Measurements from ENCODE around the gene WIPI1.
A peak's percentile ranks its signal among the peaks of the same experiment; 100 is the strongest.

WIPI1 gene

DNA sequence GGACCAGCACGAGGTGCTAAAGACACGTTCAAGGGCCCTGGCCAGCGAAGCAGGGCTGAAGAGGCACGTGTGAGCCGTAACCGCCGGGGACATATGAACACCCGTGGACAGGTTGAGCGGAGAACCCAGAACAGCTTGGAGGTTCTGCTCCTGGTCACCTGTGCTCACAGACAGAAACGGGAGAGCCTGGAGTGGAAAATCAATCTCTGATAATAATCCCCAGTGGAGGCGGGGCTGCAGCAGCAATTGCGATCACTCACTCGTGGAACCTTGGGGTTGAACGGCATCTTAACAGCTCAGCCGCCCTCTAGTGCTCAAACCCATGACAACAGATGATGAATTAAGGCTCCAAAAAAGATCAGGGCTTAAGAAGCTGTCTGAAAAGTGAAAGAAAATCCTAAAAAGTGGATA lies 25.6 kb downstream of the WIPI1 start:
- TF ChIP-seq, protein P1, sequence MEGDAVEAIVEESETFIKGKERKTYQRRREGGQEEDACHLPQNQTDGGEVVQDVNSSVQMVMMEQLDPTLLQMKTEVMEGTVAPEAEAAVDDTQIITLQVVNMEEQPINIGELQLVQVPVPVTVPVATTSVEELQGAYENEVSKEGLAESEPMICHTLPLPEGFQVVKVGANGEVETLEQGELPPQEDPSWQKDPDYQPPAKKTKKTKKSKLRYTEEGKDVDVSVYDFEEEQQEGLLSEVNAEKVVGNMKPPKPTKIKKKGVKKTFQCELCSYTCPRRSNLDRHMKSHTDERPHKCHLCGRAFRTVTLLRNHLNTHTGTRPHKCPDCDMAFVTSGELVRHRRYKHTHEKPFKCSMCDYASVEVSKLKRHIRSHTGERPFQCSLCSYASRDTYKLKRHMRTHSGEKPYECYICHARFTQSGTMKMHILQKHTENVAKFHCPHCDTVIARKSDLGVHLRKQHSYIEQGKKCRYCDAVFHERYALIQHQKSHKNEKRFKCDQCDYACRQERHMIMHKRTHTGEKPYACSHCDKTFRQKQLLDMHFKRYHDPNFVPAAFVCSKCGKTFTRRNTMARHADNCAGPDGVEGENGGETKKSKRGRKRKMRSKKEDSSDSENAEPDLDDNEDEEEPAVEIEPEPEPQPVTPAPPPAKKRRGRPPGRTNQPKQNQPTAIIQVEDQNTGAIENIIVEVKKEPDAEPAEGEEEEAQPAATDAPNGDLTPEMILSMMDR (conservative IDR thresholded peaks at IDR 0.05; ENCODE audit: low read depth), result no peak
- ChIA-PET POLR2A (ENCODE audit: low non-redundant PET) (no interaction called here), CTCF (interaction anchor here (0.9 kb wide), 1 partner anchor 169 kb away, joined by 4 read pairs; no protein-coding TSS in a partner anchor)
- no peak overlapping the region for H3K27ac ChIP-seq
- DNase-seq (ENCODE audit: low spot score), result peak; percentile 4

DNA sequence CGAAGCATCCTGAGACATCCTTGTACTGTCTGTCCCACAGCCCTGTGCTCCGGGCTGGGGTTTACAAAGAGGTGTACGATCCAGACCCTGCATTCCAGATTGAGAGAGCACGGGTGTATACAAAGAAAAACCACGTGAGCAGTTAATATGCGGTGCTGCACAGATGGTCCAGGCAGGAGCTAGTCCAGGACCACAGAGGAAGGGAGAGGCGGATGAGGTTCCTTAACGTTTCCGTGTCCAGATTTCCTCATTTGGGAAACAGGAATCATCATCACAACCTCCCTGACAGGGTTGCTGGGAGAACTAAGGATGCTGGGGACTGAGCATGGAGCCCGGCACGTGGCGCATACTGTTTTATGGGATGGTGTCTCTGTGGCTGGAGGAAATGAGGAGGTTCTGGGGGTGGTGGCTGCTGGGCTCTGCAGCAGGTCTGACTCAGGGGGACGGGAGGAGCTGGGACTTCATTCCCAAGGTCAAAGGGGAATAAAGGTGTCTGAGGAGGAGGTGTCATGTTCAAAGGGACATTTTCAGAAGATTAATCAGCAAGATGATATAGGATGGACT lies 26.2 kb downstream of the WIPI1 start:
- DNase-seq (ENCODE audit: low spot score), result no peak
- POLR2A ChIA-PET (ENCODE audit: low non-redundant PET), result no interaction called here

GRCh38 chr17:68429881-68430280 lies 27.4 kb downstream of the WIPI1 start:
- ChIA-PET CTCF (no interaction called here), POLR2A (ENCODE audit: low non-redundant PET) (no interaction called here)
- H3K27ac ChIP-seq, result no peak overlapping the region
- DNase-seq (ENCODE audit: low spot score), result no peak
- TF ChIP-seq, protein P1 (conservative IDR thresholded peaks at IDR 0.05; ENCODE audit: low read depth), result no peak

More for the DNA sequence above, 26.2 kb downstream of the WIPI1 start:
- H3K27ac ChIP-seq, result no peak overlapping the region
- TF ChIP-seq, protein P1 (conservative IDR thresholded peaks at IDR 0.05; ENCODE audit: low read depth), result no peak
- CTCF ChIA-PET, result no interaction called here

- POLR2A ChIA-PET (ENCODE audit: low non-redundant PET), result no interaction called here
- no peak for DNase-seq (ENCODE audit: low spot score)
- H3K27ac ChIP-seq, result no peak overlapping the region
- CTCF ChIA-PET, result interaction anchor here (0.7 kb wide), 1 partner anchor 82 kb away, joined by 4 read pairs; no protein-coding TSS in a partner anchor
- TF ChIP-seq, protein P1 (conservative IDR thresholded peaks at IDR 0.05; ENCODE audit: low read depth), result no peak
These were observed 28.7 kb downstream of the WIPI1 start for GRCh38 chr17:68428498-68429172.

DNA sequence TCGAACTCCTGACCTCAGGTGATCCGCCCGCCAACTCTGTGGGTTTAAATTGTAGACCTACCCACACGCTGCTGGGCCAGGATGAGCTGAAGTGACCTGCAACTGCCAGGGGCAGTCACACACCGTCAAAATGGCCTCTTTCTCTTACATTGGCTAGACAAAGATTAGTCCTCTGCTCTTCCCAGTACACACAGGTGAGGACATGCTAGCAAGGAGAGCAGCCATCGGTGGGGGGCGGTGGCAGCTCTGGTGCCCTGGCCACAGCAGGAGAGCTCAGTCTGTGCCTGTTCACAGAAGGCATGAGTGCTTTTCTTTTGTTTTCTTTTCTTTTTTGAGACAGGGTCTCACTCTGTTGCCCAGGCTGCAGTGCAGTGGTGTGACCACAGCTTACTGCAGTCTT lies 29.7 kb downstream of the WIPI1 start:
- TF ChIP-seq, protein P1 (conservative IDR thresholded peaks at IDR 0.05; ENCODE audit: low read depth), result no peak
- CTCF ChIA-PET, result no interaction called here
- no peak for DNase-seq (ENCODE audit: low spot score)
- H3K27ac ChIP-seq, result no peak overlapping the region
- POLR2A ChIA-PET (ENCODE audit: low non-redundant PET), result no interaction called here

GRCh38 chr17:68425979-68426378 lies 31.3 kb downstream of the WIPI1 start:
- TF ChIP-seq, protein P1 (conservative IDR thresholded peaks at IDR 0.05; ENCODE audit: low read depth), result no peak
- H3K27ac ChIP-seq, result no peak overlapping the region
- CTCF ChIA-PET, result no interaction called here
- DNase-seq (ENCODE audit: low spot score), result no peak
- POLR2A ChIA-PET (ENCODE audit: low non-redundant PET), result no interaction called here

Measured in RWPE1 (cell line).